HCT116 (cell line): Measurements from ENCODE around the gene FRK. TPM values are rescaled to one million over a fixed set of nuclear protein-coding genes. Genes with fewer than 3 reads are reported as not detected.

Experiments
- ATAC-seq: fragments of 200-7000 bp; cut with Tn5 transposase; 2 replicates; pipeline ENCODE4 v1.9.1; 2020; ENCODE audit warnings: mild to moderate bottlenecking, moderate library complexity
- Bru-seq: library from RNA; stranded (reverse); fragments of 400-500 nt; gene quantifications from one replicate; lab custom pipeline; 2021; lab: Mats Ljungman, UMichigan
- BruChase-seq, 2 experiments: library from RNA; stranded (reverse); fragments of 400-500 nt; gene quantifications; one replicate each; lab custom pipeline; 2021; lab: Mats Ljungman, UMichigan
- BruUV-seq: library from RNA; stranded (reverse); fragments of 400-500 nt; replicated peaks from 2 replicates; lab custom pipeline; 2021; lab: Mats Ljungman, UMichigan
- CTCF ChIA-PET: fragments of 300-600 bp; sonication (Branson Sonifier 250); formaldehyde crosslinking; loops from one replicate; lab custom pipeline; 2021; ENCODE audit warnings: antibody characterized with exemption; lab: Charles Lee
- POLR2A ChIA-PET: fragments of 300-600, 350-600 bp; sonication (Branson Sonifier 250); formaldehyde crosslinking; loops from one replicate; lab custom pipeline; 2021; ENCODE audit warnings: antibody characterized with exemption; lab: Charles Lee
- RAD21 ChIA-PET, 2 experiments: fragments of 300-600 bp; sonication (Branson Sonifier 250); formaldehyde crosslinking; loops; one replicate each; lab custom pipeline; 2023; ENCODE audit warnings: low total read pairs in 2 of 2; ENCODE audit not compliant: uncharacterized antibody in 2 of 2, unreplicated experiment in 2 of 2, low non-redundant PET in 1 of 2; lab: Charles Lee
- DNase-seq: peaks from one replicate; pipeline ENCODE4 v3.0.0-alpha.2; 2010; ENCODE audit warnings: low read depth, low spot score
- H2AFZ ChIP-seq: fragments of 200-600 bp; shearing (Covaris generic), sonication (generic); 2 replicates; pipeline ENCODE4 v1.6.1; 2017; ENCODE audit warnings: low read depth, mixed run types, mixed read lengths, antibody characterized with exemption, low read length; ENCODE audit not compliant: poor library complexity, severe bottlenecking
- H3K27ac ChIP-seq: 2 replicates; pipeline ENCODE4 v1.5.1; 2012; ENCODE audit warnings: low read depth, low read length
- H3K27me3 ChIP-seq: fragments of 200-600 bp; sonication (generic); 2 replicates; pipeline ENCODE4 v1.6.1; 2016; ENCODE audit warnings: mixed run types, low read length, mixed read lengths; ENCODE audit not compliant: insufficient read depth
- H3K36me3 ChIP-seq, 2 experiments: fragments of 200-500 bp in 1 of 2; fragments of 200-600 bp in 1 of 2; sonication (Bioruptor generic) in 1 of 2; sonication (generic) in 1 of 2; 2 replicates each; pipeline versions ENCODE4 v1.5.1 to v1.6.1; 2014 to 2016; ENCODE audit warnings: low read length in 2 of 2, inconsistent platforms in 1 of 2, mixed read lengths in 1 of 2, mixed run types in 1 of 2; ENCODE audit not compliant: insufficient read depth in 2 of 2, control insufficient read depth in 1 of 2
- H3K4me1 ChIP-seq, 2 experiments: fragments of 200-600 bp in 1 of 2; sonication (generic) in 1 of 2; 2 replicates each; pipeline versions ENCODE4 v1.5.1 to v1.6.1; 2012 to 2017; ENCODE audit warnings: low read length in 2 of 2, inconsistent platforms in 1 of 2, mild to moderate bottlenecking in 1 of 2, mixed read lengths in 1 of 2, mixed run types in 1 of 2, moderate library complexity in 1 of 2; ENCODE audit not compliant: insufficient read depth in 2 of 2, control insufficient read depth in 1 of 2
- H3K4me2 ChIP-seq: fragments of 200-600 bp; sonication (generic); 2 replicates; pipeline ENCODE4 v1.6.1; 2017; ENCODE audit warnings: mixed run types, low read length, mixed read lengths
- H3K4me3 ChIP-seq, 2 experiments: fragments of 200-600 bp in 1 of 2; sonication (generic) in 1 of 2; replicated peaks in 1 of 2; 2 replicates each; pipeline ENCODE4 v1.5.1; 2011 to 2016; ENCODE audit warnings: low read length in 2 of 2, control low read depth in 1 of 2, low read depth in 1 of 2, mild to moderate bottlenecking in 1 of 2, mixed read lengths in 1 of 2, mixed run types in 1 of 2
- H3K79me2 ChIP-seq: fragments of 200-600 bp; sonication (generic); 2 replicates; pipeline ENCODE4 v1.6.1; 2017; ENCODE audit warnings: mild to moderate bottlenecking, mixed run types, low read length, moderate library complexity, mixed read lengths; ENCODE audit not compliant: insufficient read depth
- H3K9ac ChIP-seq: fragments of 200-600 bp; sonication (generic); 2 replicates; pipeline ENCODE4 v1.6.1; 2016; ENCODE audit warnings: low read length, mixed read lengths
- H3K9me2 ChIP-seq: fragments of 200-600 bp; sonication (generic), shearing (Covaris generic); 2 replicates; pipeline ENCODE4 v1.6.1; 2017; ENCODE audit warnings: mixed run types, mild to moderate bottlenecking, moderate library complexity; ENCODE audit not compliant: insufficient read depth
- H3K9me3 ChIP-seq, 2 experiments: fragments of 200-500 bp in 1 of 2; fragments of 200-600 bp in 1 of 2; sonication (Bioruptor generic) in 1 of 2; sonication (generic) in 1 of 2; 2 replicates each; pipeline ENCODE4 v1.6.1; 2014 to 2017; ENCODE audit warnings: low read length in 2 of 2, mixed read lengths in 2 of 2, inconsistent platforms in 1 of 2, low read depth in 1 of 2, mild to moderate bottlenecking in 1 of 2, mixed run types in 1 of 2, moderate library complexity in 1 of 2; ENCODE audit not compliant: control insufficient read depth in 1 of 2, insufficient read depth in 1 of 2
- H4K20me1 ChIP-seq: fragments of 200-600 bp; sonication (generic), shearing (Covaris generic); 2 replicates; pipeline ENCODE4 v1.6.1; 2017; ENCODE audit warnings: mixed run types, mild to moderate bottlenecking, moderate library complexity; ENCODE audit not compliant: insufficient read depth
- EGR1 ChIP-seq: IDR thresholded peaks from 2 replicates; pipeline ENCODE4 v1.6.1; 2012; ENCODE audit warnings: low read depth
- EZH2 ChIP-seq: fragments of 200-600 bp; sonication (generic); IDR thresholded peaks from 2 replicates; pipeline ENCODE4 v1.6.1; 2017; ENCODE audit warnings: antibody characterized with exemption, mixed run types
- EZH2phosphoT487 ChIP-seq: fragments of 200-600 bp; IDR thresholded peaks from 2 replicates; pipeline ENCODE4 v1.6.1; 2018; ENCODE audit warnings: antibody characterized with exemption, borderline replicate concordance
- FOSL1 ChIP-seq: IDR thresholded peaks from 2 replicates; pipeline ENCODE4 v1.6.1; 2012; ENCODE audit warnings: low read depth
- JUND ChIP-seq: IDR thresholded peaks from 2 replicates; pipeline ENCODE4 v1.6.1; 2012
- SP1 ChIP-seq: IDR thresholded peaks from 2 replicates; pipeline ENCODE4 v1.6.1; 2012; ENCODE audit warnings: low read depth
- SRF ChIP-seq: IDR thresholded peaks from 2 replicates; pipeline ENCODE4 v1.6.1; 2012; ENCODE audit warnings: low read depth
- TCF7L2 ChIP-seq: IDR thresholded peaks from 2 replicates; pipeline ENCODE4 v1.7.0; 2011; ENCODE audit warnings: borderline replicate concordance, inconsistent platforms; ENCODE audit not compliant: insufficient read depth, insufficient read length; ENCODE audit errors: extremely low read depth
- YY1 ChIP-seq: IDR thresholded peaks from 2 replicates; pipeline ENCODE4 v1.6.1; 2011; ENCODE audit warnings: low read length, low read depth, moderate library complexity, mild to moderate bottlenecking; ENCODE audit not compliant: insufficient replicate concordance; ENCODE audit errors: extremely low read depth
- ZFX ChIP-seq: fragments of 450-650 bp; IDR thresholded peaks from 2 replicates; pipeline ENCODE4 v1.6.1; 2017
- ZNF274 ChIP-seq: fragments of 200-500 bp; sonication (Bioruptor generic); IDR thresholded peaks from 2 replicates; pipeline ENCODE4 v1.6.1; 2014; ENCODE audit warnings: mild to moderate bottlenecking, low read depth, low read length, inconsistent platforms
- intact Hi-C: fragments of 100-400 bp; cut with micrococcal nuclease; formaldehyde crosslinking; loops from 2 replicates; pipeline ENCODE4 v1.10.0; 2022
- long read RNA-seq: library from polyadenylated mRNA; unstranded; transcript quantifications from one replicate; pipeline ENCODE4 v2.0.0, GENCODE V29; 2021; ENCODE audit not compliant: unreplicated experiment
- polyA plus RNA-seq: library from polyadenylated mRNA; unstranded; fragments of >200 nt; gene quantifications from 2 replicates; pipeline ENCODE4 v1.2.1, GENCODE V29; 2012; ENCODE audit warnings: missing spikeins
- total RNA-seq: library from RNA; stranded (reverse); gene quantifications from one replicate; pipeline ENCODE4 v1.2.1, GENCODE V29; 2021; ENCODE audit not compliant: unreplicated experiment
- TF ChIP-seq, protein P1 (sequence below): IDR thresholded peaks from 2 replicates; pipeline ENCODE4 v1.6.1; 2011; ENCODE audit warnings: mild to moderate bottlenecking, low read length, moderate library complexity; ENCODE audit not compliant: insufficient replicate concordance; ENCODE audit errors: extremely low read depth
- TF ChIP-seq, protein P2 (sequence below): IDR thresholded peaks from 2 replicates; pipeline ENCODE4 v1.6.1; 2012; ENCODE audit warnings: low read depth
- TF ChIP-seq, protein P3 (sequence below): IDR thresholded peaks from 2 replicates; pipeline ENCODE4 v1.6.1; 2012

Gene FRK, protein sequence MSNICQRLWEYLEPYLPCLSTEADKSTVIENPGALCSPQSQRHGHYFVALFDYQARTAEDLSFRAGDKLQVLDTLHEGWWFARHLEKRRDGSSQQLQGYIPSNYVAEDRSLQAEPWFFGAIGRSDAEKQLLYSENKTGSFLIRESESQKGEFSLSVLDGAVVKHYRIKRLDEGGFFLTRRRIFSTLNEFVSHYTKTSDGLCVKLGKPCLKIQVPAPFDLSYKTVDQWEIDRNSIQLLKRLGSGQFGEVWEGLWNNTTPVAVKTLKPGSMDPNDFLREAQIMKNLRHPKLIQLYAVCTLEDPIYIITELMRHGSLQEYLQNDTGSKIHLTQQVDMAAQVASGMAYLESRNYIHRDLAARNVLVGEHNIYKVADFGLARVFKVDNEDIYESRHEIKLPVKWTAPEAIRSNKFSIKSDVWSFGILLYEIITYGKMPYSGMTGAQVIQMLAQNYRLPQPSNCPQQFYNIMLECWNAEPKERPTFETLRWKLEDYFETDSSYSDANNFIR
- total RNA-seq (3.7 TPM), Bru-seq, nascent RNA (percentile 67 among the genes with signal in this experiment), BruChase-seq, experiment 1, labeled RNA remaining after a 6-hour chase (percentile 56 among the genes with signal in this experiment), BruChase-seq, experiment 2, labeled RNA remaining after a 2-hour chase (percentile 65 among the genes with signal in this experiment)
- 0.70 and 0.75 TPM in 2 replicates for polyA plus RNA-seq
- long read RNA-seq, full-length matches to known transcripts, result 2 of 7 reads
- long read RNA-seq, partial matches to known transcripts, result 0 of 7 reads
- long read RNA-seq, other reads (novel, unspliced or antisense), result 5 of 7 reads

DNA sequence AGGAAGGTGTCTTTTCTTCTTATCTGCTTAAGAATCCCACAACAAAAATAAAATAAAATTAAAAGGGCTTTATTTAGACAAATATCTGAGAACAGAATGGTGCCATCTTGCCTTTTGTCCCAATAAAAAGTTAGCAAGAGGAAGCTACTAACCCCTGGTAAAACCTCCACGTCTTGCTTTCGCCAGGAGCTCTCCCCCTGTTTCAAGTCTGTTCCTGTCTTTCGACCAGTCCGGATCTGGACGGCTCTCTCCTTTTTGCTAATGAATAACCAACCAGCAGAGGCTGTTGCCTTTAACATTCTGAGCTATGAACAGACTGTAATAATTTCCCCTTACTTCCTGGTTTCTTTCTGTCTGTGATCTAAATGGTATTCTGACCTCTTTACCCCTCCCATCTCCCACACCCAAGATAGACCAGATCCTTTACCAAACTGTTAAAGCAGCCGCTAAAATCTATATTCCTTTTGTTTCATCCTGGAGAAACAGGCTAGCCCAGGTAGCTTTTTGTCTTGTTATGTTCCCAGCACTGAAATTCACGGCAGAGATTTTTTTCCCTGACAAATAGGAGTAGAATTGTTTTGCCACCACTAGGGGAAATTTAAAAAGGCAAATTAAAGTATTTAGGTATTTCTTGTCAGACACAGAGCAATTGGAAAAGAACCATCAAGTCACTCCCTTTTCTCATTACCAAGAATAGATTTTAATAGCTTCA is at the start of gene FRK:
Gene FRK, minus strand, starts transcription at position 320 of the 712 bp plus-strand sequence. CDS start 580 bp downstream, outside the sequence.
- intact Hi-C loops, result loop anchor here (1.0 kb wide), 1 partner anchor 49 kb away; no protein-coding TSS in a partner anchor
- H3K9ac ChIP-seq, result peak within 1 kb of the TSS; percentile 57
- TF ChIP-seq EZH2, result no peak
- TF ChIP-seq FOSL1, result peak; percentile 22; the same call in 1 of the 2 replicates
- TF ChIP-seq, protein P1, sequence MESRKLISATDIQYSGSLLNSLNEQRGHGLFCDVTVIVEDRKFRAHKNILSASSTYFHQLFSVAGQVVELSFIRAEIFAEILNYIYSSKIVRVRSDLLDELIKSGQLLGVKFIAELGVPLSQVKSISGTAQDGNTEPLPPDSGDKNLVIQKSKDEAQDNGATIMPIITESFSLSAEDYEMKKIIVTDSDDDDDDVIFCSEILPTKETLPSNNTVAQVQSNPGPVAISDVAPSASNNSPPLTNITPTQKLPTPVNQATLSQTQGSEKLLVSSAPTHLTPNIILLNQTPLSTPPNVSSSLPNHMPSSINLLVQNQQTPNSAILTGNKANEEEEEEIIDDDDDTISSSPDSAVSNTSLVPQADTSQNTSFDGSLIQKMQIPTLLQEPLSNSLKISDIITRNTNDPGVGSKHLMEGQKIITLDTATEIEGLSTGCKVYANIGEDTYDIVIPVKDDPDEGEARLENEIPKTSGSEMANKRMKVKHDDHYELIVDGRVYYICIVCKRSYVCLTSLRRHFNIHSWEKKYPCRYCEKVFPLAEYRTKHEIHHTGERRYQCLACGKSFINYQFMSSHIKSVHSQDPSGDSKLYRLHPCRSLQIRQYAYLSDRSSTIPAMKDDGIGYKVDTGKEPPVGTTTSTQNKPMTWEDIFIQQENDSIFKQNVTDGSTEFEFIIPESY, result no peak
- TF ChIP-seq, protein P2, sequence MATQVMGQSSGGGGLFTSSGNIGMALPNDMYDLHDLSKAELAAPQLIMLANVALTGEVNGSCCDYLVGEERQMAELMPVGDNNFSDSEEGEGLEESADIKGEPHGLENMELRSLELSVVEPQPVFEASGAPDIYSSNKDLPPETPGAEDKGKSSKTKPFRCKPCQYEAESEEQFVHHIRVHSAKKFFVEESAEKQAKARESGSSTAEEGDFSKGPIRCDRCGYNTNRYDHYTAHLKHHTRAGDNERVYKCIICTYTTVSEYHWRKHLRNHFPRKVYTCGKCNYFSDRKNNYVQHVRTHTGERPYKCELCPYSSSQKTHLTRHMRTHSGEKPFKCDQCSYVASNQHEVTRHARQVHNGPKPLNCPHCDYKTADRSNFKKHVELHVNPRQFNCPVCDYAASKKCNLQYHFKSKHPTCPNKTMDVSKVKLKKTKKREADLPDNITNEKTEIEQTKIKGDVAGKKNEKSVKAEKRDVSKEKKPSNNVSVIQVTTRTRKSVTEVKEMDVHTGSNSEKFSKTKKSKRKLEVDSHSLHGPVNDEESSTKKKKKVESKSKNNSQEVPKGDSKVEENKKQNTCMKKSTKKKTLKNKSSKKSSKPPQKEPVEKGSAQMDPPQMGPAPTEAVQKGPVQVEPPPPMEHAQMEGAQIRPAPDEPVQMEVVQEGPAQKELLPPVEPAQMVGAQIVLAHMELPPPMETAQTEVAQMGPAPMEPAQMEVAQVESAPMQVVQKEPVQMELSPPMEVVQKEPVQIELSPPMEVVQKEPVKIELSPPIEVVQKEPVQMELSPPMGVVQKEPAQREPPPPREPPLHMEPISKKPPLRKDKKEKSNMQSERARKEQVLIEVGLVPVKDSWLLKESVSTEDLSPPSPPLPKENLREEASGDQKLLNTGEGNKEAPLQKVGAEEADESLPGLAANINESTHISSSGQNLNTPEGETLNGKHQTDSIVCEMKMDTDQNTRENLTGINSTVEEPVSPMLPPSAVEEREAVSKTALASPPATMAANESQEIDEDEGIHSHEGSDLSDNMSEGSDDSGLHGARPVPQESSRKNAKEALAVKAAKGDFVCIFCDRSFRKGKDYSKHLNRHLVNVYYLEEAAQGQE, result no peak
- TF ChIP-seq YY1, result no peak
- peak; percentile 60 for TF ChIP-seq SP1
- TF ChIP-seq, protein P3, sequence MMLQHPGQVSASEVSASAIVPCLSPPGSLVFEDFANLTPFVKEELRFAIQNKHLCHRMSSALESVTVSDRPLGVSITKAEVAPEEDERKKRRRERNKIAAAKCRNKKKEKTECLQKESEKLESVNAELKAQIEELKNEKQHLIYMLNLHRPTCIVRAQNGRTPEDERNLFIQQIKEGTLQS, result no peak
- TF ChIP-seq EZH2phosphoT487, result no peak
- TF ChIP-seq SRF, result no peak
- TF ChIP-seq ZNF274, result no peak
- no peak for TF ChIP-seq EGR1
- TF ChIP-seq TCF7L2, result no peak
- no peak for TF ChIP-seq ZFX
- TF ChIP-seq JUND, result no peak

More for the DNA sequence above, at the start of gene FRK:
- Histone ChIP-seq H3K4me2 (peak within 1 kb of the TSS; percentile 90), H3K27me3 (no peaks in the 10 kb centered on the region), H3K9me3 (no peaks in the 10 kb centered on the region), H2AFZ (peak within 1 kb of the TSS; percentile 88), H3K79me2 (no peaks in the 10 kb centered on the region), H4K20me1 (no peaks in the 10 kb centered on the region), H3K27ac (peak within 1 kb of the TSS; percentile 85), H3K4me1 (peaks cover 10 to 28% of the 10 kb centered on the region in 2 experiments; a peak in 3 of 4 replicates), H3K4me3 (peak within 1 kb of the TSS; percentile 52 to 61), H3K36me3 (no peaks in the 10 kb centered on the region), H3K9me2 (no peaks in the 10 kb centered on the region)
- ChIA-PET POLR2A (interaction anchor here (0.9 to 1.8 kb wide), 8 partner anchors 9 to 48 kb away, joined by 3 to 11 read pairs (median 4); no protein-coding TSS in a partner anchor), CTCF (interaction anchor here (0.7 to 2.3 kb wide), 17 partner anchors 8 to 57 kb away, joined by 3 to 14 read pairs (median 4); partner anchors contain the start of gene NT5DC1), RAD21 (no interaction called here)
- DNase-seq (peak; percentile 62), ATAC-seq (peak; percentile 81)
- no TSS peak for BruUV-seq
